ENCODE results near the gene OR8K3.

- TF ChIP-seq CTCF (IDR thresholded peaks at IDR 0.05) (no peak), POLR2A (IDR thresholded peaks at IDR 0.05; ENCODE audit: low read depth) (no peak)
Observed at GRCh38 chr11:56314844-56315243, at the start of gene OR8K3.
